CD4-positive, alpha-beta T cell treated with Interleukin-12 subunit alpha and Interleukin-12 subunit beta, for 1 hour (primary cell): ENCODE results near the gene DHCR7.

ENCODE experiments used
- DNase-seq: peaks from one replicate; pipeline ENCODE4 v3.0.0-alpha.2; 2020

The DHCR7 gene, protein sequence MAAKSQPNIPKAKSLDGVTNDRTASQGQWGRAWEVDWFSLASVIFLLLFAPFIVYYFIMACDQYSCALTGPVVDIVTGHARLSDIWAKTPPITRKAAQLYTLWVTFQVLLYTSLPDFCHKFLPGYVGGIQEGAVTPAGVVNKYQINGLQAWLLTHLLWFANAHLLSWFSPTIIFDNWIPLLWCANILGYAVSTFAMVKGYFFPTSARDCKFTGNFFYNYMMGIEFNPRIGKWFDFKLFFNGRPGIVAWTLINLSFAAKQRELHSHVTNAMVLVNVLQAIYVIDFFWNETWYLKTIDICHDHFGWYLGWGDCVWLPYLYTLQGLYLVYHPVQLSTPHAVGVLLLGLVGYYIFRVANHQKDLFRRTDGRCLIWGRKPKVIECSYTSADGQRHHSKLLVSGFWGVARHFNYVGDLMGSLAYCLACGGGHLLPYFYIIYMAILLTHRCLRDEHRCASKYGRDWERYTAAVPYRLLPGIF

DNA sequence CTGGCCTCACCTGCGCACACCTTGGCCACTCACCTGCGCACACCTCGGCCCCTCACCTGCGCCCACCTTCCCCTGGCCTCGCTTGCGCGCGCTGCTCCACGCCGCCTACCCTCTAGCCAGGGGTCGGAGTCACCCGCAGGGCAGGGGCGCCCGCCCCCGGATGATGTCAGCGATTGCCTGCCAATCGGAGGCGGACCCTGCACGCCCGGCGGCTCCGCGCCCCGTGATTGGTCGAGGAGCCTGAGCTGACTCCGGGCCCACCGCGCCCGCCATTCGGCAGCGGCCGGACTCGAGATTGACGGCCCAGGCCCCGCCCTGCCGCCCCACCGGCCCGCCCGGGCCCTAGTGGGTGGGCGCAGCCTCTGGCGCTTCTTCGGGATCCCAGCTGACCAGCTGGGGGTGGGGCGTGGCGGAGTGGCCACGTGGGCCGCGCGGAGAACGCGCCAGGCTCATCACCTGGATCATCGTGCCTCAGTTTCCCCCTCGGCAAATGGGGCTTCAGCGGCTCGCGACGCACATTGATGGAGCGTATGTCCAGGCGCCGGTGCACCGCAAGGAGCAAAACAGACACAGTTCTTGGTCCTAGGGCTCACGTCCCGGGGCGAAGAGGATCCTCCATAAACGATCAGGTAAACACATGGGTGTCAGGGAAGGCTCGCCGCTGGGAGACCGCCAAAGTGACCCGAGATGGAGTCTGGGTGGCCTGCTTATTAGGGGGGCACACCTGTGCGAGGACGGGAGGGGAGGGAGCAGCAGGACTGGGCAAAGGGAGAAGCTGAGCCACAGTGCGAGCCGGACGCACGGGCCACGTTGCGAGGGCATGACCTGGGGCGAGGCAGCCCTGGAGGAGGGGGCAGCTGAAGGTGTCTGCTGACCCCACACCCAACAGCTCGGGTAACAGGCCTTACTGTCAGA, at the start of gene DHCR7:
Gene DHCR7, minus strand, starts transcription at position 137 of the 915 bp plus-strand sequence. CDS start 3,441 bp downstream, outside the sequence.
- DNase-seq = peak; percentile 93

DNA sequence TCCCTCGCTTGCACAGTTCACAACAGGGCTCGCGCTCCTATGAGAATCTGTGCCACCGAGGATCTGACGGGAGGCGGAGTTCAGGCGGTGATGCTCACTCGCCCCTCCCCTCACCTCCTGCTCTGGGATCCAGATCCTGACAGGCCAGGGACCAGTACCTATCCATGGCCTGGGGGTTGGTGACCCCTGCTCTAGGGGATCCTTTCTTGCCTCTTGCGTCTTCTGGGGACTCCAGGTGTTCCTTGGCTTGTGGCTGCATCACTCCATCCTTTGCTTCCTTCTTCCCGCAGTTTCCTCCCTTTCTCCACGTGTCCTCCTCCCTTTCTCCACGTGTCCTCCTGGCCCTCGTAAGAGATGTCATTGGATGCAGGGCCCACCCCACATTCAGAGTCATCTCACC, 48.2 kb upstream of the DHCR7 start:
- DNase-seq = no peak

DNA sequence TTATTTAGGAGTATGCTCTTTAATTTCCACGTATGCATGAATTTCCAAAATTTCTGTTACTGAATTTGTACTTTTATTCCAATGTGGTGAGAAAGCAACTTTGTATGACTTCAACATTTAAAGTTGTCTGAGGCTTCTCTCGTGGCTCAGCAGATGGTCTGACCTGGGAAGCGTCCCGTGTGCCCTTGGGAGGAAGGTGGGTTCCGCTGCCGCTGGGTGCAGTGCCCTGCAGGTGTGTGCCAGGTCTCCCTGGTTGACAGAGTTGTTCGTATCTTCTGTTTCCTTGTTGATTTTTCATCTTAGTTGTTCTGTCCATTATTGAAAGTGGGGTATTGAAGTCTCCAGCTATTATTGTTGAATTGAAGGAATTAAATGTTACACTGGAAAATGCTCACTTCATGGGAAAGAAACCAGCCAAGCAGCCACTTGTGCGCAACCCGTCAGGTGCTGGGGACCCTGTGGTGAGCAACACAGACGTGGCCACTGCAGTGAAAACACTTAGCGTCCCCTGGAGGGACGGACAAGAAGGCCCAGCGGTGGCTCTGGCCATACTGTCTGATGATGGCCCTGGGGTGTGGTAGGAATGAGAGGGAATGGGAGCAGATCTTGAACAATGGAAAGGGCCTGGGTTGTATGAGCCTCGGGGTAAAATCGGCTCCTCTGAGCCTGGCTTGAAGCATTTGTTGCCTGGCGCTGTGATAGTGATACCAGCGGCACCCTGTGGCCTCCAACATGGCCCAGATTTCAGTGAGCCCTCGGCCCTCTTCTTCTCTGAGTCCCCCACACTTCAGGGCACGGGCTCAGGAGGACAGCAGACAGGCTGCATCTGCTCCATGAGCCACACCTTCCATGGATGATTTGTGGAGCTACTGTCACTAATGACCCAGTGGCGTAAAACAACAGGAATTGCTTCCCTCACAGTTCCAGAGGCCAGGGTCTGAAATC, 47.4 kb upstream of the DHCR7 start:
- no peak for DNase-seq

DNA sequence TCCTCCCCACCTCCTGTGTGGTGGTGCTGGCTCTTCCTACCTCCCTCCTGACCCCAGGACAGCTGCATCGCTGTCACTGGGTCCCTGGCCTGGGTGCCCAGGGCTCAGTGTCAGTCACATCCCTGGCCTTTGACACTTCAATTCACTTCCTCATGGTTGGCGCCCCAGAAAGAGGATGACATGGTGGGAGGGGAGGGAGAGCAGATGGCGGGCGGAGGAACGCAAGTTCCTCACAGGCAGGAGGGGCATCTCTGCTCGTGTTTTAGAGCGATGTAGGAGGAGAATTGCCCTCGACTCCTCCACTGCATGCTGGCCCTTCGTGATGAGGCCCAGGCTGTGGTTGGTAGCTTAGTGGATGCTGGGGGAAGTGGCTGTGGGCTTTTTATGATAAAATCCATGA, 43.7 kb upstream of the DHCR7 start:
- DNase-seq = no peak

DNA sequence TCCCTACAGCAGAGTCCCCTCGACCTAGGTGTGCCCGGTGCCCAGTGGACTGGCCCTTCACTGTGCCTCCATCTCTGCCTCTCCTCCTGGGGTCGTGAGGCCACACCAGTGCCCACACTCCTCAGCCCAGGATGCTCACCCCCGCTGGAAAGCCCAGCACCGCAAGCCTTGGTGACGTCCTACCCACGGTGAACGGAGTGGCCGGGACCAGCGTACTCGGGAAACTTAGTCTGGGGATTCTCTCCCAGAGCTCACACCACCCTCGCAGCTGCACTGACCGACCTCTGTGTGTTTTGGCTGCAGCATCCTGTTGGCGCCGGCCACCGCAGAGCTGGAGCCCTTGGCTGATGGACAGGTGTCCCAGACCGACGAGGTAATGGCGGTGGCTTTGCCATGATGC, 43.3 kb upstream of the DHCR7 start:
- DNase-seq = no peak

DNA sequence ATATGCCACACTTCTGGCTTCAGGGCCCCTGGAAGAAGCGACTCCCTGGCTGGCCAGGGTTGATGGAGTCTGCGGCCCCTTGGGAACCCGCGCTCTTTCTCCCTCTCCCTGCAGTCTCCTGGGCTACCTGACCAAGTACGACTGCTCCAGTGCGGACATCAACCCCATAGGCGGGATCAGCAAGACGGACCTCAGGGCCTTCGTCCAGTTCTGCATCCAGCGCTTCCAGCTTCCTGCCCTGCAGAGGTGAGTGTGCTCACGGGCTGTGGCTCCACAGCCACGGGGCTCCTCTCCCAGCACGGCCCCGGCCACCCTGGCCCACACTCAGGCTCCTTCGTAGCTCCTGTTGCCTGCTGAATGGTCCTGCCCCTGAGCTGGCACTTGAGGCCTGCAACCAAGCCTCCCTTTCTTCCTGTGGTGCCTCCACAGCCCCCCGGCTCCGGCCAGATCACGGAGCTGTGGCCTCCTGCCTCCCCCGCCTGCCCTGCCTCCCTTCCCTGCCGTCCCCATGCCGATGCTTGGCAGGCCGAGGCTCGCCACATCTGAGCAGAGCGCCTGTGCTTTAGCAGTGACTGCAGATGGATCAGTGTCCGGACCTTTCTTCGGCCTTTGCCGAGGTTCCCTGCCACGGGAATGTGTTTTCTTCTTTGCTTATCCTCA, 42.7 kb upstream of the DHCR7 start:
- DNase-seq = no peak

DNA sequence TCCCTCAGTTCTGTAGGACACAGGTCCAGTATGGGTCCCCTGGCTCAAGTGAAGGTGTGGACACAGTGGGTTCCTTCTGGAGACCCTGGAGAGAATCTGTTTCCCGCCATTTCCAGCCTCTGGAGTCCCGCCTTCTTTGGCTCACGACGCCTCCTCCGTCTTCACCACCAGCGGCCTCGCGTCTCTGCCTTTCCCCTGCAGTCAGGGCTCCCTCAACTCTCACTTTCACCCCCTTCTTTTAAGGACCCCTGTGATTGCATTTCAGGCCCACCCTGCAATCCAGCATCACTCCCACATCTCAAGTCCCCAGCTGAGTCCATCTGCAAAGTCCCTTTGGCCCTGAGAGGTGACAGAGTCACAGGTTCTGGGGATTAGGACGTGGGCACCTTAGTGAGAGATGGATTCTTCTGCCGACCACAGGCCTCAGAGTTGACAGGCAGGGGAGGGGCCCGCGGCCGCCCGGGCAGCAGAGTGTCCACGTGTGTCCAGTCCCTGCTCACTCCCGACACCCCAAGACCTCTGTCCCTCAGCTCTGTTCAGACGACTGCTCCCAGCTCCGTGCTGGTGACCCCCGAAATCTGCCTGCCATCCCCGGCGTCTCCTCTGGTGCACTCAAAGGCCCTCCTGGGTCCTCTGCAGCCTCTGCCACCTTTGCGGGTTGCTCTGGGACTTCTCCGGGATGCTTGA, 42.0 kb upstream of the DHCR7 start:
- DNase-seq = no peak

DNA sequence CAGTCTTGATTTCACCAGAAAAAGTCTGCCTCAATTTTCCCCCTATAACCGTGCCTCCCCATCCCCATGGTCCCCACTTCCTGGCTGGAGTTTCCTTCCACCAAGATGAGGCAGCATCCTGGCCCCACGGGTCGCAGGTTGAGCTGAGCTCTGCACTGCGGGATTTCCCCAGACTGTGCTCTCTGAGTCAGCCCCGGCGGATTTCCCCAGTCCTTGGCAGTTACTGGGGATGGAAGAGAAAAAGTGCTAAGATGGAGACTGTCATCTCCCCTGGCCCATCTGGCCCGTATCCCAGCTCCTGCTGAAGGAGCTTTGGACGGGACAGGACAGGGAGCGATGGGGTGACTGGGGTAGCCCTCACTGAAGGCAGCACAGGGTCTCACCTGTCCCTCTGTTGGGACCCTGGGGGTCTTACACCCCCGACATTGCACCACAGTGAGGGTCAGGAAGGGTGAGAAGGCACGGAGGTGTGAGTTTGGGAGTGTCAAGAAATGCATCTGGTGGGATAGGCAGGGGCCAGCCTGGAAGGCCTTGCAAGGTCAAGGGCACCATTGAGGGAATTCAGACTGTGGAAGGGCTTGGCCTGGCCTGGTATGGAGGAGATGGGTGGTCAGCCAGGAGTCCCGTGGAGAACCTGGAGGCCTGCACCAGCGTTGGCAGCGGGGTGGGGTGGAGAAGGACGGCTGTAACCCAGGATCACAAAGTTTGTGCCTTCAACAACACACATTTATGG, 41.3 kb upstream of the DHCR7 start:
- no peak for DNase-seq

DNA sequence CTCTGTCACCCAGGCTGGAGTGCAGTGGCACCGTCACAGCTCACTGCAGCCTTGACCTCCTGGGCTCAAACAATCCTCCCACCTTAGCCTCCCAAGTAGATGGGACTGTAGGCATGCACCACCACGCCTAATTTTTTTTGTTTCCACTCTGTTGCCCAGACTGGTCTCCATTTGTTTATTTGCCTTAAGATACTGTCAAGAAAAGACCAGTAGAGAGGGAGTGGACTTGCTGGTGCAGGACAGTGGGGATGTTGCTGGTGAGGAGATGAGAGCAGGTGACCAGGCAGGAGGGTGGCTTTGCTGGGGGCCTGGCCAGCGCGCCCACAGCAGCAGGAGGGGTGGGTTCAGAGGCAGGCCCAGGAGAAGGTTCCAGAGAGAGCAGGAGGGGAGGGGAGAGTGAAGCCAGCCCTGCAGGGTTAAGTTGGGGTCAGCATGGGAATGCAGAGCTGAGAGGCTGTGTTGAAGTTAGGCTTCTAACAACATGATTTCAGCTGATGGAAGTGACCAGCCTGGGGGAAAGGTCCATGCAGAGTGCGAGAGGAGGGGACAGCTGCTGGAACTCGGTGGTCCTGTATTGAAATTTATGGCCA, 40.6 kb upstream of the DHCR7 start:
- no peak for DNase-seq

DNA sequence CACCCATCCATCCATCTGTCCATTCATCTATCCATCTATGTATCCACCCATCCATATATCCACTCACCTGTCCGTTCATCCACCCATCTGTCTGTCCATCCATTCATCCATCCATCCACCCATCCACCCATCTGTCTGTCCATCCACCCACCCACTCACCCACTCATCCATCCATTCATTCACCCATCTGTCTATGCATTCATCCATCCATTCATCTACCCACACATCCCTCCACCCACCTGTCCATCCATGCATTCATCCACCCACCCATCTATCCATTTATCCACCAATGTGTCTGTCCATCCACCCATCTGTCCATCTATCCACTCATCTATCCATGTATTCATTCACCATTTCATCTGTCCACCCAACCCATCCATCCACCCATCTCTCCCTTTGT, 38.1 kb upstream of the DHCR7 start:
- DNase-seq = no peak

DNA sequence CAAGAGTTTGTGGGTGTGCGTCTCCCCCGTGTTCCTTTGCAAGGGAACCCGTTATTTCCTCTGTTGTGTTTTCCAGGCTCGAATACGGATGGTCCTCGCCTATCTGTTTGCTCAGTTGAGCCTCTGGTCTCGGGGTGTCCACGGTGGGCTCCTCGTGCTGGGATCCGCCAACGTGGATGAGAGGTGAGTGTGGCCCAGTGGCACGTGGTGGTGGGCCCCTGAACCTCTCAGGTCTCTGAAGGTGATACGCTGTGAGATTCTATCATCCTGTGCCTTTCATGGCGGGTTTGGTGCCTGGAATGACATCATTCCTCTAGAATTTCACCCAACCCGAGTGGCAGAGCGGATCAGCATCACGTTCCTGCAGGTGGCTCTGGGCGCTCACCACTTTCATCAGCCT, 37.3 kb upstream of the DHCR7 start:
- DNase-seq = no peak

DNA sequence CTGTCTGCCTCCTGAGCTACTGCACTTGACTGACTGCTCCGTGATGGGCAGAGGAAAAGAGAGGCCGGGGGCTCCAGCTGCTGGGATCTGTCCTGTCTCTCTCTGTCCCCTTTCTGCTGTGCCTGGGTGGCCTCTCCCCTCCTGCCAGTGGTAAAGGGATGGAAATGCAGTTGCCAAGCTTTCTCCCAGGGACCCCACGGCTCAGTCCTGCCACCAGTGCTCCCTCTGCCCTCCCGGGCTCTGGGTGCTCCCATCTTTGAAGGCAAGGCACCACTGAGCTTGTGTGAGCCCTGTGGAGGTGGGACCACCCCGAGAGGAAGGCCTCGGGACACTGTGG, 36.8 kb upstream of the DHCR7 start:
- DNase-seq = no peak

DNA sequence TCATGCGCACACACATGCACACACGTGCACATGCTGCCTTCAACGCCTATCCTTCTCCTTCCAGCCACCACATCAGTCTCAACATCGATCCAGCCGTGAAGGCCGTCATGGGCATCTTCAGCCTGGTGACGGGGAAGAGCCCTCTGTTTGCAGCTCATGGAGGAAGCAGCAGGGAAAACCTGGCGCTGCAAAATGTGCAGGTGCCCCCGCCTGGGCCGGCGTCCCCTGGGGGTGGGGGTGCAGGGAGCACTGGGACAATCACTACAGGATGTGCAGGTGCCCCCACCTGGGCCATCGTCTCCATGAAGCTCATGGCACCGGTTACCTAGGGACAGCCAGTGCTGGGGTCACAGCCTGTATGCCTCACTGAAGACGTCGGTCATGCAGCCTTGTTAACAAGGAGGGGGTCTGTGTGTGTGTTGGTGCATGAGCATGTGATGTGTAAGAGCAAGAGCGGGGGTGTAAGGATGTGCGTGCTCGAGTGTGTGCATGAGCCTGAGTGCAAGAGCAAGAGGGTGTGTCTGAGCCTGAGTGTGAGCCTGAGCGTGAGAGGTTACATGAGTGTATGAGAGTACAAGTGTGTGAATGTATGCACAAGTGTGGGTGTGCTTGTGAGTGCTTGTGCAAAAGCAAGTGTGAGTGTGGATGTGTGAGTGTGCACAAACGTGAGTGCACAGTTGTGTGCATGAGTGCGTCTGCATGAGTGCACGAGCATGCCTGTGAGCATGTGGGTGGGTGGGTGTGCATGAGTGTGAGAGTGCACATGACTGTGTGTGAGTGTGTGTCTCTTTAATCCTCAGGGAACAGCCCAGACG, 36.3 kb upstream of the DHCR7 start:
- DNase-seq = no peak

DNA sequence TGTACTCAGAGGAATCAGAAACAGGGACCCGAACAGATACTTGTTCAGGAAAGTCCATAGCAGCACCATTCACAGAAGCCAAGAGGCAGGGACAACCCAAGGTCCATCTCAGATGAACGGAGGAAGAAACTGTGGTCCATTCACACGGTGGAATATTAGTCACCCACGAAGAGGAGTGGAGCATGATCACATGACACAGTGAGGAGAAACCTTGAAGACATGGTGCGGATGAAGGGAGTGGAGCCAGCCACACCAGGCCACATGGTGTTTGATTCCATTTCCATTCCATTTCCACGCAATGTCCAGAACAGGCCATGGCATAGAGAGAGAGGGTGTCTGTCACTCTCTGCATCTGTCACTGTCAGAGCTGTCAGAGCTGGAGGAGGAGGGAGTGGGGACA, 35.5 kb upstream of the DHCR7 start:
- DNase-seq = no peak

DNA sequence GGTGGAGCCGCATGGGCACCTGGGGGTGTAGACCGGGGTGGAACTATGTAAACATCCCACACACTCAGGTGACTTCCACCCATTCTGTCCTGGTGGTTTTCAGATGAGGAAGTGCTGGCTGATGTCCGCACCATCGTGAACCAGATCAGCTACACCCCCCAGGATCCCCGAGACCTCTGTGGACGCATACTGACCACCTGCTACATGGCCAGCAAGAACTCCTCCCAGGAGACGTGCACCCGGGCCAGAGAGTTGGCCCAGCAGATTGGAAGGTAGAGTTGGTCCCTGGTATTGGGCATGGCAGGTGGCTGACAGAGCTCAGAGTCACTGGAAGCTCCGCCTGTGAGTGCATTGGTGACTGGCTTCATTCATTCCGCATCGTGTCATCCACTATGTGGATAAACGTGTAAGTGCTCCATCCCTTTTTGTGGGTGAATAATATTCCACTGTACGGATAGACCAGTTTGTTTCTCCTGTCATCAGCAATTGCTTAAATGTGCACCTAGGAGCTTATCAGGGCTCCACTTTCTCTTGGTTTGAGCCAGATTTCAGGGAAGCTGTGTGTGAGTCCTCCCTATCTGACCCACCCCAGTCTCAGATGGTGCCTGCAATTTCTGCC, 34.7 kb upstream of the DHCR7 start:
- DNase-seq = no peak

DNA sequence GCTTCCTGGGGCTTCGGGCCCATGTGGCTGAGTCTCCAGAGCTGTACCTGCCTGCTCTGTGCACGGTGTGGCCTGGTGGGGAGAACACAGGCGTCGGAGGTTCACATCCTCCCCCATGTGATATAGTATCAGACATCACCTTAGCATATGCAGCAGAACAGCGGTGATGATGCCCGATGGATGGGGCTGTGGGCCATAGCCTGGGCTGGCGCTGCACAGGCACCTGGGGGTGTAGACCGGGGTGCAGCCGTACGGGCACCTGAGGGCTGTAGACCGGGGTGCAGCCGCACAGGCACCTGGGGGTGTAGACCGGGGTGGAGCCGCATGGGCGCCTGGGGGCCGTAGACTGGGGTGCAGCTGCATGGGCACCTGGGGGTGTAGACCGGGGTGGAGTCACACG, 34.0 kb upstream of the DHCR7 start:
- no peak for DNase-seq

DNA sequence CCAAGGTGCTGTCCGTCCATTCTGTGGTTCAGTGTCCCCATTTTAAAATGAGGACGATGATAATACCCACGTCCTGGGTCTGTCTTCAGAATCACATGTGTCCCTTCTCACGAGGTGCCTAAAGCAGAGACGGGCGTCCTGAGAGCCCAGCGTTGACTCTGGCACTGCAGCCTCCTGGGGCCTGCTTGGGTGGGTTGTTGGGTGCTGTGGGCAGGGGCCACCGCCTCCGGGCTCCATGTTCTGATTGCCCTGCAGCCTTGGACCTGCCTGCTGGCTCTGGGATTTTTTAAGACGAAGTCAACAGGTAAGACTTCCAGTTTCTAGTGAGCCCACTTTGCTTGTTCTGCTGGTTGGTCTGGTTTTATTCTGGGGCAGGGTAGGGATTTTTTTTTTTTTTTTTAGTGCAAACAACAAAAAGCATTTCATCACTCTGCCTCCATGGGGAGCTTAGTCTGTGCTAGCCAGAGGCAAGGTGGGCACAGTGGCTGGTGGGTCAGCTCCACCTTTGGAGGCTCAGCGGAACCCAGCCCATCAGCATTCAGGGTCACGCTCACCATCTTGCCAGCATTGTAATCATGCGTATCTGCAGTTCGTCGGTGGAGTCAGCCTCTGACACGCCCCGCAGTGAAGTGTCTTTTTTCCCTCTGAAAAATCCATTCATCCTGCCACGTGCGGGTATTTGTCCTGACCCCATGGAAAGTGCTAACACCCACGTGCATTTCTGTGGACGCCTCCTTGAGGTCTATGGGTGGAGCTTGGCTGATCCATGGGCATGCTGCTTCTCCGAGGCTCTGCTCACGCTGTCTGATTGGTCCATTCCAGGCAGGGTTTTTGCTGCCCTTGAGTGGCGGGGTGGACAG, 33.1 kb upstream of the DHCR7 start:
- no peak for DNase-seq

DNA sequence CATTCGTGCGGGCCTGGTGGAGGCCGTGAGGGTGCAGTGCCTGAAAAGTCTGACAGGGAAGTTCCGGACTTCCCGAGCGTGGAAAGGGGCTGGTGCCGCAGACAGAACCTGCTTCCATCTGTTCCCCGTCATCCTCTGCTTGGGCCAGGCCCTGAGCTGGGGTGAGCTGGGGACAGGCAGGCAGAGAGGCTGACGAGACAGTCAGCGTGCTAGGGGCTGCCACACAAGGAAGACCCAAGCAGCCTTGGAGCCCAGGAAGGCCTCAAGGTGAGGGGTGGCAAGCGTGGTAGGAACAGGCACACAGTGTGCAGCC, 30.3 kb upstream of the DHCR7 start:
- no peak for DNase-seq
